ENCODE data around the gene ZNF33B.

GRCh38 chr10:42637142-42637541 lies 1.2 kb downstream of the ZNF33B start:
- no peak for TF ChIP-seq GATA2 (IDR thresholded peaks at IDR 0.05; ENCODE audit: low read depth, low read length)
- TF ChIP-seq GATA3 (IDR thresholded peaks at IDR 0.05; ENCODE audit: low read depth, low read length) = no peak

All from SH-SY5Y (cell line).